ENCODE measurements around the gene SLC25A31.
A peak's percentile ranks its signal among the peaks of the same experiment; 100 is the strongest.

The SLC25A31 gene

GRCh38 chr4:127778102-127778501 lies 47.9 kb downstream of the SLC25A31 start:
- no peak for DNase-seq

- DNase-seq: no peak
Measured at GRCh38 chr4:127780598-127780997, 50.4 kb downstream of the SLC25A31 start.

- DNase-seq: no peak
Measured at GRCh38 chr4:127781300-127782024, 51.3 kb downstream of the SLC25A31 start.

GRCh38 chr4:127782025-127782274 lies 51.8 kb downstream of the SLC25A31 start:
- DNase-seq: peak; percentile 73

- DNase-seq: peak; percentile 66
Measured at GRCh38 chr4:127782275-127783025, 52.2 kb downstream of the SLC25A31 start, which contains the start of gene HSPA4L. Gene HSPA4L (plus strand): TSS chr4:127782322. CDS start chr4:127782551, 229 bp downstream.

GRCh38 chr4:127783026-127783769 lies 53.0 kb downstream of the SLC25A31 start:
- DNase-seq: no peak

- peak; percentile 1 for DNase-seq
Measured at GRCh38 chr4:127783955-127784770, 54.0 kb downstream of the SLC25A31 start.

GRCh38 chr4:127788517-127788916 lies 58.3 kb downstream of the SLC25A31 start:
- peak; percentile 12 for DNase-seq

- DNase-seq: no peak
Measured at GRCh38 chr4:127791391-127791790, 61.2 kb downstream of the SLC25A31 start.

- no peak for DNase-seq
Measured at GRCh38 chr4:127793528-127793927, 63.3 kb downstream of the SLC25A31 start.

GRCh38 chr4:127799711-127800110 lies 69.5 kb downstream of the SLC25A31 start:
- no peak for DNase-seq

GRCh38 chr4:127809173-127809800 lies 79.1 kb downstream of the SLC25A31 start:
- no peak for DNase-seq

GRCh38 chr4:127810551-127810950 lies 80.4 kb downstream of the SLC25A31 start:
- DNase-seq: no peak

- DNase-seq: no peak
Measured at GRCh38 chr4:127822430-127822829, 92.2 kb downstream of the SLC25A31 start.
